ENCODE measurements around the gene DYNLT3. TPM values are rescaled to one million over a fixed set of nuclear protein-coding genes. Genes with fewer than 3 reads are reported as not detected.

The DYNLT3 gene
- total RNA-seq, 1 donor from 2014 or later, result 24.7 TPM

DNA sequence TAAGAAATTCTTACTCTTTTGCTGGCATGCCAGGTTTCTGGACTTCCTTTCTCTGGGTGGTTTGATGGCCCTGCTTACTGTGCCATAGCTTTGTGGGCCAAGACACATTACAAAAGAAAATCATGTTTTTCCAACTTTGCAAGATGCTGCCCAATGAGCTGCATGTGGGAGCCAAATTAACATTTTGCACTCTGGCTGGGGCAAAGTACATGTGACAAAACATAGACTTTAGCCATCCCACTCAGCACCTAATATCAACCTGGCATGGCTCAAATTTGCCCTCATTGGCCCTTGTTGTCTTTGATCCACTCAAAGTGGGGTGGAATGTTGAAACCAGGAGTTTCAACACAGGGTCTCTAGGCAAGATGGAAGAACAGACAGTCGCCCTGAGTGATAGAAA lies 40.0 kb upstream of the DYNLT3 start:
- no peaks in the 10 kb centered on the region for H3K4me1 ChIP-seq
- H3K27ac ChIP-seq, result no peak overlapping the region
- H3K27me3 ChIP-seq, result no peaks in the 10 kb centered on the region
- intact Hi-C loops (cut with DNase I), result no loop called here
- DNase-seq (no peak), ATAC-seq (no peak)
- TF ChIP-seq, protein P1, sequence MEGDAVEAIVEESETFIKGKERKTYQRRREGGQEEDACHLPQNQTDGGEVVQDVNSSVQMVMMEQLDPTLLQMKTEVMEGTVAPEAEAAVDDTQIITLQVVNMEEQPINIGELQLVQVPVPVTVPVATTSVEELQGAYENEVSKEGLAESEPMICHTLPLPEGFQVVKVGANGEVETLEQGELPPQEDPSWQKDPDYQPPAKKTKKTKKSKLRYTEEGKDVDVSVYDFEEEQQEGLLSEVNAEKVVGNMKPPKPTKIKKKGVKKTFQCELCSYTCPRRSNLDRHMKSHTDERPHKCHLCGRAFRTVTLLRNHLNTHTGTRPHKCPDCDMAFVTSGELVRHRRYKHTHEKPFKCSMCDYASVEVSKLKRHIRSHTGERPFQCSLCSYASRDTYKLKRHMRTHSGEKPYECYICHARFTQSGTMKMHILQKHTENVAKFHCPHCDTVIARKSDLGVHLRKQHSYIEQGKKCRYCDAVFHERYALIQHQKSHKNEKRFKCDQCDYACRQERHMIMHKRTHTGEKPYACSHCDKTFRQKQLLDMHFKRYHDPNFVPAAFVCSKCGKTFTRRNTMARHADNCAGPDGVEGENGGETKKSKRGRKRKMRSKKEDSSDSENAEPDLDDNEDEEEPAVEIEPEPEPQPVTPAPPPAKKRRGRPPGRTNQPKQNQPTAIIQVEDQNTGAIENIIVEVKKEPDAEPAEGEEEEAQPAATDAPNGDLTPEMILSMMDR (IDR thresholded peaks at IDR 0.05), result no peak
- no peaks in the 10 kb centered on the region for H3K9me3 ChIP-seq
- no peaks in the 10 kb centered on the region for H3K36me3 ChIP-seq
- H3K4me3 ChIP-seq, result no peak overlapping the region

- Histone ChIP-seq H3K27ac (no peak overlapping the region), H3K27me3 (no peaks in the 10 kb centered on the region), H3K4me3 (no peak overlapping the region), H3K9me3 (no peaks in the 10 kb centered on the region), H3K36me3 (no peaks in the 10 kb centered on the region), H3K4me1 (no peaks in the 10 kb centered on the region)
- TF ChIP-seq, protein P1 (IDR thresholded peaks at IDR 0.05), result no peak
- ATAC-seq, result no peak
- no peak for DNase-seq
- intact Hi-C loops (cut with DNase I), result no loop called here
These were observed 35.8 kb upstream of the DYNLT3 start for GRCh38 chrX:37883196-37883595.

GRCh38 chrX:37879692-37880091 lies 32.3 kb upstream of the DYNLT3 start:
- no peaks in the 10 kb centered on the region for H3K9me3 ChIP-seq
- DNase-seq (no peak), ATAC-seq (no peak)
- TF ChIP-seq, protein P1 (IDR thresholded peaks at IDR 0.05), result no peak
- H3K36me3 ChIP-seq, result no peaks in the 10 kb centered on the region
- no peak overlapping the region for H3K27ac ChIP-seq
- intact Hi-C loops (cut with DNase I), result no loop called here
- no peaks in the 10 kb centered on the region for H3K4me1 ChIP-seq
- no peak overlapping the region for H3K4me3 ChIP-seq
- no peaks in the 10 kb centered on the region for H3K27me3 ChIP-seq

- H3K4me3 ChIP-seq, result no peak overlapping the region
- H3K27ac ChIP-seq, result no peak overlapping the region
- TF ChIP-seq, protein P1 (IDR thresholded peaks at IDR 0.05), result no peak
- no peaks in the 10 kb centered on the region for H3K36me3 ChIP-seq
- no peaks in the 10 kb centered on the region for H3K27me3 ChIP-seq
- DNase-seq (no peak), ATAC-seq (no peak)
- H3K9me3 ChIP-seq, result no peaks in the 10 kb centered on the region
- intact Hi-C loops (cut with DNase I), result no loop called here
- H3K4me1 ChIP-seq, result no peaks in the 10 kb centered on the region
These were observed 29.3 kb upstream of the DYNLT3 start for GRCh38 chrX:37876716-37877115.

DNA sequence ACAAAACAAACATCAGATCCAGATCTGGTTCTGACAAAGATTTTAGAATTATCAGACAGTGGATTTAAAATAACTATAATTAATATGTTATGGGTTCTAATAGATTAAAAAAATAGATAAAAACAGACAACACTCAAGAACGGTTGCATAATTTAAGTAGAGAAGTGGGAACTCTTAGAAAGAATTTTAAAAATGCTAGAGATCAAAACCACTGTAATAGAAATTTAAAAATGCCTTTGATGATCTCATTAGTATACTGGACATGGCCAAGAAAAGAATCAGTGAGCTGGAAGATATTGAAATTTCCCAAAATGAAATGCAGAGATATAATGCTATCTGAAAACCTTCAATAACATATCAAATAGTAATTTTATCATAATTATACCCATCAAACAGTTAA lies 28.3 kb upstream of the DYNLT3 start:
- no peaks in the 10 kb centered on the region for H3K9me3 ChIP-seq
- H3K4me1 ChIP-seq, result no peaks in the 10 kb centered on the region
- no peak overlapping the region for H3K4me3 ChIP-seq
- no peaks in the 10 kb centered on the region for H3K27me3 ChIP-seq
- DNase-seq, result no peak
- H3K36me3 ChIP-seq, result no peaks in the 10 kb centered on the region
- ATAC-seq, result no peak
- intact Hi-C loops (cut with DNase I), result no loop called here
- no peak overlapping the region for H3K27ac ChIP-seq
- TF ChIP-seq, protein P1 (IDR thresholded peaks at IDR 0.05), result no peak

- no peak for DNase-seq
- intact Hi-C loops (cut with DNase I), result no loop called here
- no peak for ATAC-seq
- Histone ChIP-seq H3K4me1 (no peaks in the 10 kb centered on the region), H3K9me3 (no peaks in the 10 kb centered on the region), H3K27ac (no peak overlapping the region), H3K4me3 (no peak overlapping the region), H3K36me3 (no peaks in the 10 kb centered on the region), H3K27me3 (no peaks in the 10 kb centered on the region)
- TF ChIP-seq, protein P1 (IDR thresholded peaks at IDR 0.05), result no peak
These were observed 25.8 kb upstream of the DYNLT3 start for GRCh38 chrX:37873220-37873619.

Measured in upper lobe of right lung (tissue), 1 donor.